Ascending aorta (tissue), 2 donors: ENCODE data around the gene KLF7. TPM values are rescaled to one million over a fixed set of nuclear protein-coding genes. Genes with fewer than 3 reads are reported as not detected.

Source experiments
- DNase-seq, 2 donors: peaks; one replicate each; pipeline ENCODE4 v3.0.0-alpha.2; 2019; ENCODE audit warnings: low spot score in 2 of 2
- H3K27ac ChIP-seq, 2 donors: fragments of 200-600 bp; sonication (generic); one replicate each; pipeline ENCODE4 v1.5.1; 2016 to 2017; ENCODE audit warnings: mild to moderate bottlenecking in 1 of 2
- H3K27me3 ChIP-seq: fragments of 200-600 bp; sonication (generic); one replicate; pipeline ENCODE4 v1.5.1; 2017
- H3K36me3 ChIP-seq, 2 donors: fragments of 200-600 bp; sonication (generic); one replicate each; pipeline ENCODE4 v1.5.1; 2016
- H3K4me1 ChIP-seq, 2 donors: fragments of 200-600 bp; sonication (generic); one replicate each; pipeline ENCODE4 v1.5.1; 2016 to 2017; ENCODE audit warnings: mild to moderate bottlenecking in 1 of 2
- H3K4me3 ChIP-seq, 2 donors: fragments of 200-600 bp; sonication (generic); one replicate each; pipeline ENCODE4 v1.5.1; 2016 to 2017; ENCODE audit warnings: mild to moderate bottlenecking in 1 of 2
- H3K9me3 ChIP-seq, 2 donors: fragments of 200-600 bp; sonication (generic); one replicate each; pipeline ENCODE4 v1.5.1; 2016
- intact Hi-C: fragments of 100-400 bp; cut with DNase I; formaldehyde crosslinking; loops from one replicate; pipeline ENCODE4 v1.15.1; 2023
- total RNA-seq: library from RNA; depleted of rRNA; stranded (reverse); fragments of >200 nt; gene quantifications from one replicate; pipeline ENCODE4 v1.1.0, GENCODE V29; 2016
- TF ChIP-seq, protein P1 (sequence below), 3 experiments: fragments of 200-600 bp in 2 of 3; fragments of 450-650 bp in 1 of 3; sonication (generic) in 2 of 3; IDR thresholded peaks; one replicate each; pipeline ENCODE4 v1.5.1; 2016 to 2019; ENCODE audit warnings: antibody characterized with exemption in 3 of 3, mild to moderate bottlenecking in 1 of 3, moderate library complexity in 1 of 3

The KLF7 gene
- total RNA-seq, 1 donor from 2014 or later = 17.0 TPM

DNA sequence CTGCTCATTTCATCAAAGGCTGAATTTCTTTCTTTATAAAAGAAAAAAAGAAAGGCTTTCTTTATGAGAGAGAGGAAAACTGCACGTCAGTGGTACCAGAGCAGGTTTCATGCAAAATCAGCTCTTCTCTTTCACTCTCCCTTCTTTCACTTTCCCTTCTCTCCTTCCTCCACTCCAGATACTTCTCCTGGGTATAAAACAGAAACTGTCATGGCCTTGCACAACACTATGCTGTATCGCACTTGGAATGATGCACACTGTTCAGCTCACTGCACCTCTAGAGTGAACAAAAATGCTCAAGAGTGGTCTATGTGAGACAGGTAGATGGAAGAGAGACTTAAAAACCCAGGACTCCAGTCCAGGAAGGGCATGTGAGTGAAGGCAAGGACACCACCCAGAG, 73.8 kb downstream of the KLF7 start:
- peaks cover 4 to 36% of the 10 kb centered on the region in 2 donors for H3K4me1 ChIP-seq
- no peak for DNase-seq
- intact Hi-C loops = no loop called here
- H3K27me3 ChIP-seq = no peaks in the 10 kb centered on the region
- TF ChIP-seq, protein P1, sequence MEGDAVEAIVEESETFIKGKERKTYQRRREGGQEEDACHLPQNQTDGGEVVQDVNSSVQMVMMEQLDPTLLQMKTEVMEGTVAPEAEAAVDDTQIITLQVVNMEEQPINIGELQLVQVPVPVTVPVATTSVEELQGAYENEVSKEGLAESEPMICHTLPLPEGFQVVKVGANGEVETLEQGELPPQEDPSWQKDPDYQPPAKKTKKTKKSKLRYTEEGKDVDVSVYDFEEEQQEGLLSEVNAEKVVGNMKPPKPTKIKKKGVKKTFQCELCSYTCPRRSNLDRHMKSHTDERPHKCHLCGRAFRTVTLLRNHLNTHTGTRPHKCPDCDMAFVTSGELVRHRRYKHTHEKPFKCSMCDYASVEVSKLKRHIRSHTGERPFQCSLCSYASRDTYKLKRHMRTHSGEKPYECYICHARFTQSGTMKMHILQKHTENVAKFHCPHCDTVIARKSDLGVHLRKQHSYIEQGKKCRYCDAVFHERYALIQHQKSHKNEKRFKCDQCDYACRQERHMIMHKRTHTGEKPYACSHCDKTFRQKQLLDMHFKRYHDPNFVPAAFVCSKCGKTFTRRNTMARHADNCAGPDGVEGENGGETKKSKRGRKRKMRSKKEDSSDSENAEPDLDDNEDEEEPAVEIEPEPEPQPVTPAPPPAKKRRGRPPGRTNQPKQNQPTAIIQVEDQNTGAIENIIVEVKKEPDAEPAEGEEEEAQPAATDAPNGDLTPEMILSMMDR (IDR thresholded peaks at IDR 0.05) = no peak
- peaks cover 0 to 3% of the 10 kb centered on the region in 2 donors for H3K9me3 ChIP-seq
- peak overlapping the region in 1 of 2 donors; percentile 16 for H3K27ac ChIP-seq
- H3K36me3 ChIP-seq = peaks cover 7 to 12% of the 10 kb centered on the region in 2 donors
- H3K4me3 ChIP-seq = no peak overlapping the region

DNA sequence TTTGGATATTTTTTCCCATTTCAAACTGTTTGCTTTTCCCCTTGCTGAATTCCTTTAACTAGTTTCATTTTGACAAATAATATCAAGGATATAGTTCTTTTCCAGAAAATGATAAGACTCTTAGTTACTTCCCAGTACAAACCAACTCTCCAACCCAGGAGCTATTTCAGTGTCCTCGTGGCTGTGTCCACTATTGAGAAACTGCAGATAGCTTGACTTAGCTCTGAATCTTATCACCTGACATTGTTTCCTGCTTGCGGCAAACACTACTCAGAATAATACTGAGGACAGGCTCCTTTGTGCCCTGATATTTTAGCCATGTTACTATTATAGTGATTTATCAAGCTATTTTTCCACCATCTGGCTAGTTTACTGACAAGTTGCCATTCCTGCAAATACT, 74.6 kb downstream of the KLF7 start:
- Histone ChIP-seq H3K4me3 (no peak overlapping the region), H3K9me3 (peaks cover 0 to 3% of the 10 kb centered on the region in 2 donors), H3K4me1 (peaks cover 4 to 38% of the 10 kb centered on the region in 2 donors), H3K27ac (peak overlapping the region in 1 of 2 donors; percentile 16), H3K36me3 (peaks cover 7 to 19% of the 10 kb centered on the region in 2 donors), H3K27me3 (no peaks in the 10 kb centered on the region)
- TF ChIP-seq, protein P1 (IDR thresholded peaks at IDR 0.05) = no peak
- intact Hi-C loops = no loop called here
- no peak for DNase-seq

DNA sequence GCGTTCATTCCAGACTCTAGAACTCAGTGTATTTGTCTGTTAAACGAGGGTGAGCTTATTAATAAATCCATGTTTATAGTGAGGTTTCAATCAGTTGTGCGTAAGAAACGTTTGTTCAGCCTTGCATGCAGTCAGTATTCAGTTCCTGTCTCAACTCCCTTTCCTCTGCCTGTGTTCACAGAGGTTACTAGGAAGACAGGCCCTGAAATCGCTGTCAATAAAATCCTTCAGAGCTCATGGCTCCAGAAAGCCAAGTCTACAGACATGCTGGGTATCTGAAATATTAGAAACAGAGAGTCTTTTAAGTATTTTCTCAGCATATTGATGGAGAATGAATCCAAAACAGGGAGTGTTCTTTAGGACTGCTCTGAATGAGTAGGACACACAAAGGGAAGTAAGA, 75.4 kb downstream of the KLF7 start:
- Histone ChIP-seq H3K4me3 (no peak overlapping the region), H3K36me3 (peaks cover 10 to 21% of the 10 kb centered on the region in 2 donors), H3K27ac (no peak overlapping the region), H3K9me3 (peaks cover 0 to 3% of the 10 kb centered on the region in 2 donors), H3K4me1 (peaks cover 4 to 38% of the 10 kb centered on the region in 2 donors), H3K27me3 (no peaks in the 10 kb centered on the region)
- intact Hi-C loops = no loop called here
- no peak for DNase-seq
- TF ChIP-seq, protein P1 (IDR thresholded peaks at IDR 0.05) = no peak

DNA sequence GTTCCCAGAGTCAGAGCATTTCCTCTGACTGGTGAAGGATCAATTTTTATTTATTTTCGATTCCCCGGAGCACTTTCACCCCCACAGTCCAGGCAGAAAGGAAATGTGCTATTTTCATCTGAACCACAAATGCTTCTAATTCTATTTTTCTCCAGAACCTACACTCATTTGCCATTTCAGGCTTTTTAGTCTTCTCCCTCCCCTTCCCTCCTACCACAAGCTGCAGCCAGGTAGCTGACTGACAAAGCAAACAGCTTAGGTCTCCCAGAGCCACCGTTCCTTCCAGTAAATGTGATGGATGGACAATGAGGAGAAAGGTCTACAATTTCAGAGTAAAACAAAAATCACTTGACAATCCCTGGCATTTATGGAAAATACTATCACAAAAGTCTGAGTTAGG, 76.9 kb downstream of the KLF7 start:
- Histone ChIP-seq H3K9me3 (peaks cover 0 to 3% of the 10 kb centered on the region in 2 donors), H3K27me3 (no peaks in the 10 kb centered on the region), H3K4me1 (peaks cover 4 to 38% of the 10 kb centered on the region in 2 donors), H3K4me3 (no peak overlapping the region), H3K27ac (peak overlapping the region in 1 of 2 donors; percentile 17), H3K36me3 (peaks cover 13 to 24% of the 10 kb centered on the region in 2 donors)
- TF ChIP-seq, protein P1 (IDR thresholded peaks at IDR 0.05) = no peak
- intact Hi-C loops = no loop called here
- DNase-seq = no peak

DNA sequence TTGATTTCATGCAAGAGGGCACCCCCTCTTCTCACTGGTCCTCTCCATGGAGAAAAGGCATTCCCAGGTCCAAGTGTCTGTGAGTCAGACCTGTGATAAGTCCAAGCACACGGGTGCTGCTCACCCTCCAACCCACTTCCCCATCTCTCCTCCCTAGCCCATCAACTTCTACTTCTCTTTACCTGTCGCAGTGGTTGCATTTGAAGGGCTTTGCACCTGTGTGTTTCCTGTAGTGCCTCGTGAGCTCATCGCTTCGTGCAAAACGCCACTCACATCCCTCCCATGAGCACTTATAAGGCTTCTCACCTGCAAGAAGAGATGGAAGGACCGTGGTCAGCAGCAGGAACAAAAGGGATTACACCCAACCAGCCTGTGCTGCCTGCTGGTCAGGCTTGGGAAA, 77.5 kb downstream of the KLF7 start:
- TF ChIP-seq, protein P1 (IDR thresholded peaks at IDR 0.05) = no peak
- H3K4me3 ChIP-seq = no peak overlapping the region
- H3K9me3 ChIP-seq = peaks cover 0 to 3% of the 10 kb centered on the region in 2 donors
- no peaks in the 10 kb centered on the region for H3K27me3 ChIP-seq
- intact Hi-C loops = no loop called here
- peaks cover 13 to 30% of the 10 kb centered on the region in 2 donors for H3K36me3 ChIP-seq
- DNase-seq = no peak
- peaks cover 4 to 38% of the 10 kb centered on the region in 2 donors for H3K4me1 ChIP-seq
- no peak overlapping the region for H3K27ac ChIP-seq
